Endodermal cell (in vitro differentiated cells): ENCODE data around the gene KIAA0825. TPM values are rescaled to one million over a fixed set of nuclear protein-coding genes. Genes with fewer than 3 reads are reported as not detected.

ENCODE experiments used
- DNase-seq: peaks from one replicate; pipeline ENCODE4 v3.0.0-alpha.2; 2017
- H3K27ac ChIP-seq: 2 replicates; pipeline ENCODE4 v1.5.1; 2013; ENCODE audit warnings: mild to moderate bottlenecking, low read depth, low read length, moderate library complexity
- H3K27me3 ChIP-seq: 2 replicates; pipeline ENCODE4 v1.6.1; 2013; ENCODE audit warnings: mild to moderate bottlenecking, low read length, moderate library complexity; ENCODE audit not compliant: insufficient read depth, control insufficient read depth, poor library complexity, severe bottlenecking
- H3K36me3 ChIP-seq: 2 replicates; pipeline ENCODE4 v1.7.0; 2013; ENCODE audit warnings: mild to moderate bottlenecking, low read length, moderate library complexity; ENCODE audit not compliant: control insufficient read depth, insufficient read depth
- H3K4me1 ChIP-seq: one replicate; pipeline ENCODE4 v1.7.0; 2013; ENCODE audit warnings: low read length; ENCODE audit not compliant: control insufficient read depth, insufficient read depth
- H3K4me3 ChIP-seq: 2 replicates; pipeline ENCODE4 v1.5.1; 2013; ENCODE audit warnings: mild to moderate bottlenecking, low read length, moderate library complexity
- H3K9ac ChIP-seq: 2 replicates; pipeline ENCODE4 v1.6.1; 2013; ENCODE audit warnings: mild to moderate bottlenecking, low read length, moderate library complexity; ENCODE audit not compliant: poor library complexity, severe bottlenecking; ENCODE audit errors: extremely low read depth
- H3K9me3 ChIP-seq: 2 replicates; pipeline ENCODE4 v1.6.1; 2013; ENCODE audit warnings: mild to moderate bottlenecking, low read length, moderate library complexity; ENCODE audit not compliant: control insufficient read depth
- H3K27ac Mint-ChIP-seq: 2 replicates; pipeline ENCODE4 v1.8.0; 2020; ENCODE audit warnings: mixed read lengths
- H3K27me3 Mint-ChIP-seq: 2 replicates; pipeline ENCODE4 v1.8.0; 2021; ENCODE audit warnings: mild to moderate bottlenecking, mixed read lengths; ENCODE audit not compliant: insufficient read depth
- H3K36me3 Mint-ChIP-seq: 2 replicates; pipeline ENCODE4 v1.8.0; 2020; ENCODE audit warnings: low read depth, mixed read lengths
- H3K4me1 Mint-ChIP-seq: 2 replicates; pipeline ENCODE4 v1.8.0; 2020; ENCODE audit warnings: mixed read lengths
- H3K4me3 Mint-ChIP-seq: 2 replicates; pipeline ENCODE4 v1.8.0; 2020; ENCODE audit warnings: mild to moderate bottlenecking, moderate library complexity, mixed read lengths
- H3K9me3 Mint-ChIP-seq: 2 replicates; pipeline ENCODE4 v1.8.0; 2020; ENCODE audit warnings: mild to moderate bottlenecking, mixed read lengths
- CTCF ChIP-seq: fragments of 200-600 bp; sonication (generic); conservative IDR thresholded peaks from 2 replicates; pipeline ENCODE4 v1.5.0; 2021; ENCODE audit warnings: antibody characterized with exemption, mild to moderate bottlenecking
- WGBS, 2 experiments: methylation state at CpG; one replicate each; pipeline versions ENCODE4 v1.1.5 to v1.1.7; 2013; ENCODE audit warnings: missing lambda C conversion rate in 2 of 2, mixed read lengths in 1 of 2; ENCODE audit not compliant: insufficient coverage in 1 of 2, insufficient read length in 1 of 2; 5-methylcytosine and 5-hydroxymethylcytosine counted together
- total RNA-seq, 2 donors: library from RNA; stranded (reverse); fragmentation: NEBNext Ultra II Directional in 1 of 2; extraction: Animal tissue kit (Norgen Biotek cat#: 25700) in 1 of 2; gene quantifications; 2 replicates in 1 of 2; 3 replicates in 1 of 2; pipeline ENCODE4 v1.2.1, GENCODE V29; 2021

KIAA0825 gene
- total RNA-seq, 2 donors from 2014 or later: 2.6 to 3.1 TPM

- Histone ChIP-seq H3K27ac (no peak overlapping the region), H3K27me3 (no peaks in the 10 kb centered on the region), H3K9ac (no peak overlapping the region), H3K9me3 (peaks cover 19% of the 10 kb centered on the region), H3K36me3 (peaks cover 69% of the 10 kb centered on the region), H3K4me3 (no peak overlapping the region), H3K4me1 (no peaks in the 10 kb centered on the region)
- no peak overlapping the region for H3K27ac Mint-ChIP-seq
- peaks cover 11% of the 10 kb centered on the region for H3K9me3 Mint-ChIP-seq
- H3K4me3 Mint-ChIP-seq: no peak overlapping the region
- no peak for TF ChIP-seq CTCF
- peaks cover 40% of the 10 kb centered on the region for H3K36me3 Mint-ChIP-seq
- DNase-seq: no peak
- no peaks in the 10 kb centered on the region for H3K27me3 Mint-ChIP-seq
- no CpG with 5 or more reads among the region's 1 CpG for WGBS, 2 experiments
- no peaks in the 10 kb centered on the region for H3K4me1 Mint-ChIP-seq
Observed at GRCh38 chr5:94649874-94650273, 31.5 kb upstream of the KIAA0825 start.

- H3K27me3 Mint-ChIP-seq: no peaks in the 10 kb centered on the region
- Histone ChIP-seq H3K27me3 (no peaks in the 10 kb centered on the region), H3K4me3 (no peak overlapping the region), H3K4me1 (no peaks in the 10 kb centered on the region), H3K27ac (no peak overlapping the region), H3K9me3 (no peaks in the 10 kb centered on the region), H3K9ac (no peak overlapping the region), H3K36me3 (peaks cover 48% of the 10 kb centered on the region)
- peaks cover 13% of the 10 kb centered on the region for H3K36me3 Mint-ChIP-seq
- no peak for DNase-seq
- no peak for TF ChIP-seq CTCF
- no peaks in the 10 kb centered on the region for H3K9me3 Mint-ChIP-seq
- no peaks in the 10 kb centered on the region for H3K4me1 Mint-ChIP-seq
- no peak overlapping the region for H3K27ac Mint-ChIP-seq
- no peak overlapping the region for H3K4me3 Mint-ChIP-seq
Observed at GRCh38 chr5:94646758-94647157, 28.4 kb upstream of the KIAA0825 start.

GRCh38 chr5:94645053-94645452 lies 26.6 kb upstream of the KIAA0825 start:
- Mint-ChIP-seq H3K27me3 (no peaks in the 10 kb centered on the region), H3K4me3 (no peak overlapping the region), H3K36me3 (peaks cover 23% of the 10 kb centered on the region), H3K9me3 (peaks cover 9% of the 10 kb centered on the region), H3K4me1 (no peaks in the 10 kb centered on the region), H3K27ac (no peak overlapping the region)
- Histone ChIP-seq H3K4me3 (no peak overlapping the region), H3K27me3 (no peaks in the 10 kb centered on the region), H3K9ac (no peak overlapping the region), H3K27ac (no peak overlapping the region), H3K36me3 (peaks cover 49% of the 10 kb centered on the region), H3K4me1 (no peaks in the 10 kb centered on the region), H3K9me3 (peaks cover 9% of the 10 kb centered on the region)
- 93 to 100% methylated on average over 3 of the region's 3 CpGs for WGBS, 2 experiments
- DNase-seq: no peak
- TF ChIP-seq CTCF: no peak
